ENCODE measurements around the gene CYP1B1.
A peak's percentile ranks its signal among the peaks of the same experiment; 100 is the strongest.
"Not testable (repeated sequence)": the region's sequence is repeated elsewhere in the genome, so short reads cannot be mapped to it uniquely, and the experiment has no call there.

CYP1B1 gene

DNA sequence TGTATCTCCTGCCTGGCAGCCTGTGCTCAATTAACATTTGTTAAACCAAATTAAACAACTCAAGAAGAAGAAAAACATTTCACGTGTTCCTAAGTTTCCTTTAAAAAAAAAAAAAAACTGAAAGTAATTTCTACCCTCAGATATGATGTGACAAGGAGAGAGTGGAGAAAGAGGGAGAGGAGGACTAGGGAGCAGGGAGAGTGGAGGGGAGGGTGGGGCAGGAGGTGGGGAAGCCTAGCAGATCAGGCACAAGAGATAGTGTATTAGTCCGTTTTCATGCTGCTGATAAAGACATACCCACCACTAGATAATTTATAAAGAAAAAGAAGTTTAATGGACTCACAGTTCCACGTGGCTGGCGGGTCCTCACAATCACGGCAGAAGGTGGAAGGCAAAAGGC is 46.4 kb downstream of the CYP1B1 start:
- Histone ChIP-seq H3K27ac (ENCODE audit: low read depth, low read length) (no peak overlapping the region), H3K9ac (ENCODE audit: low read depth, low read length) (no peak overlapping the region), H3K27me3 (ENCODE audit: control insufficient read depth, insufficient read depth, low read length) (no peaks in the 10 kb centered on the region), H3K4me1 (ENCODE audit: control insufficient read depth, insufficient read depth, low read length) (no peaks in the 10 kb centered on the region), H3K9me3 (ENCODE audit: control insufficient read depth, insufficient read depth, low read length) (no peaks in the 10 kb centered on the region), H3K4me3 (ENCODE audit: low read depth, low read length) (no peak overlapping the region), H3K36me3 (ENCODE audit: control insufficient read depth, insufficient read depth, low read length) (no peaks in the 10 kb centered on the region)

- Histone ChIP-seq H3K27me3 (ENCODE audit: control insufficient read depth, insufficient read depth, low read length) (no peaks in the 10 kb centered on the region), H3K36me3 (ENCODE audit: control insufficient read depth, insufficient read depth, low read length) (no peaks in the 10 kb centered on the region), H3K4me1 (ENCODE audit: control insufficient read depth, insufficient read depth, low read length) (no peaks in the 10 kb centered on the region), H3K9ac (ENCODE audit: low read depth, low read length) (no peak overlapping the region), H3K9me3 (ENCODE audit: control insufficient read depth, insufficient read depth, low read length) (no peaks in the 10 kb centered on the region), H3K27ac (ENCODE audit: low read depth, low read length) (no peak overlapping the region), H3K4me3 (ENCODE audit: low read depth, low read length) (no peak overlapping the region)
Measured at GRCh38 chr2:38028829-38029228, 47.1 kb downstream of the CYP1B1 start.

- no peak overlapping the region for H3K27ac ChIP-seq (ENCODE audit: low read depth, low read length)
- no peak overlapping the region for H3K4me3 ChIP-seq (ENCODE audit: low read depth, low read length)
- H3K36me3 ChIP-seq (ENCODE audit: control insufficient read depth, insufficient read depth, low read length) = no peaks in the 10 kb centered on the region
- no peak overlapping the region for H3K9ac ChIP-seq (ENCODE audit: low read depth, low read length)
- no peaks in the 10 kb centered on the region for H3K27me3 ChIP-seq (ENCODE audit: control insufficient read depth, insufficient read depth, low read length)
- H3K9me3 ChIP-seq (ENCODE audit: control insufficient read depth, insufficient read depth, low read length) = no peaks in the 10 kb centered on the region
- H3K4me1 ChIP-seq (ENCODE audit: control insufficient read depth, insufficient read depth, low read length) = no peaks in the 10 kb centered on the region
Measured at GRCh38 chr2:38026846-38027245, 49.1 kb downstream of the CYP1B1 start.

GRCh38 chr2:38021589-38021988 is 54.4 kb downstream of the CYP1B1 start:
- no peak overlapping the region for H3K9ac ChIP-seq (ENCODE audit: low read depth, low read length)

DNA sequence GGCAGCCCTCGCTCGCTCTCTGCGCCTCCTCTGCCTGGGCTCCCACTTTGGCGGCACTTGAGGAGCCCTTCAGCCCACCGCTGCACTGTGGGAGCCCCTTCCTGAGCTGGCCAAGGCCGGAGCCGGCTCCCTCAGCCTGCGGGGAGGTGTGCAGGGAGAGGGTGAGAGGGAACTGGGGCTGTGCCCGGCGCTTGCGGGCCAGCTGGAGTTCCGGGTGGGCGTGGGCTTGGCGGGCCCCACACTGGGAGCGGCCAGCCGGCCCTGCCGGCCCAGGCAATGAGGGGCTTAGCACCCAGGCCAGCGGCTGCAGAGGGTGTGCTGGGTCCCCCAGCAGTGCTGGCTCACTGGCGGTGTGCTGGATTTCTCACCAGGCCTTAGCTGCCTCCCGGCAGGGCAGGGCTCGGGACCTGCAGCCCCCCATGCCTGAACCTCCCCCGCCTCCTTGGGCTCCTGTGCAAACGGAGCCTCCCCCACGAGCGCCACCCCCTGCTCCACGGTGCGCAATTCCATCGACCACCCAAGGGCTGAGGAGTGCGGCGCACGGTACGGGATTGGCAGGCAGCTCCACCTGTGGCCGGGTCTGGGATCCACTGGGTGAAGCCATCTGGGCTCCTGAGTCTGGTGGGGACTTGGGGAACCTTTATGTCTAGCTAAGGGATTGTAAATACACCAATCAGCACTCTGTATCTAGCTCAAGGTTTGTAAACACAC is 55.4 kb downstream of the CYP1B1 start:
- H3K4me1 ChIP-seq (ENCODE audit: control insufficient read depth, insufficient read depth, low read length); H3K9me3 ChIP-seq (ENCODE audit: control insufficient read depth, insufficient read depth, low read length); H3K4me3 ChIP-seq (ENCODE audit: low read depth, low read length); H3K36me3 ChIP-seq (ENCODE audit: control insufficient read depth, insufficient read depth, low read length); H3K27me3 ChIP-seq (ENCODE audit: control insufficient read depth, insufficient read depth, low read length); H3K9ac ChIP-seq (ENCODE audit: low read depth, low read length); H3K27ac ChIP-seq (ENCODE audit: low read depth, low read length): not testable (repeated sequence)

More at GRCh38 chr2:38021589-38021988, 54.4 kb downstream of the CYP1B1 start:
- H3K9me3 ChIP-seq (ENCODE audit: control insufficient read depth, insufficient read depth, low read length) = no peaks in the 10 kb centered on the region
- H3K4me1 ChIP-seq (ENCODE audit: control insufficient read depth, insufficient read depth, low read length) = peaks cover 6% of the 10 kb centered on the region; the same call in 1 of the 2 replicates
- H3K27me3 ChIP-seq (ENCODE audit: control insufficient read depth, insufficient read depth, low read length) = no peaks in the 10 kb centered on the region
- no peaks in the 10 kb centered on the region for H3K36me3 ChIP-seq (ENCODE audit: control insufficient read depth, insufficient read depth, low read length)
- H3K27ac ChIP-seq (ENCODE audit: low read depth, low read length) = no peak overlapping the region
- no peak overlapping the region for H3K4me3 ChIP-seq (ENCODE audit: low read depth, low read length)

GRCh38 chr2:38017836-38018235 is 58.1 kb downstream of the CYP1B1 start:
- no peaks in the 10 kb centered on the region for H3K36me3 ChIP-seq (ENCODE audit: control insufficient read depth, insufficient read depth, low read length)
- no peak overlapping the region for H3K9ac ChIP-seq (ENCODE audit: low read depth, low read length)
- no peaks in the 10 kb centered on the region for H3K9me3 ChIP-seq (ENCODE audit: control insufficient read depth, insufficient read depth, low read length)
- peaks cover 6% of the 10 kb centered on the region; the same call in 1 of the 2 replicates for H3K4me1 ChIP-seq (ENCODE audit: control insufficient read depth, insufficient read depth, low read length)
- no peak overlapping the region for H3K4me3 ChIP-seq (ENCODE audit: low read depth, low read length)
- H3K27ac ChIP-seq (ENCODE audit: low read depth, low read length) = peak overlapping the region; percentile 18
- no peaks in the 10 kb centered on the region for H3K27me3 ChIP-seq (ENCODE audit: control insufficient read depth, insufficient read depth, low read length)
